Colon (tissue), 2 donors: ENCODE data around the gene RNF13.
"Not testable (repeated sequence)": the region's sequence is repeated elsewhere in the genome, so short reads cannot be mapped to it uniquely, and the experiment has no call there.

Experiments
- FAIRE-seq: peaks from 2 replicates; lab custom pipeline; 2012; peaks lifted over from hg19 to GRCh38; lab: Jason Lieb, UNC
- donor health status: control.
- donor health status: control.

RNF13 gene

GRCh38 chr3:149900322-149900721, 87.3 kb downstream of the RNF13 start:
- FAIRE-seq = no peak

GRCh38 chr3:149901770-149902169, 88.8 kb downstream of the RNF13 start:
- no peak for FAIRE-seq

GRCh38 chr3:149902498-149903139, 89.6 kb downstream of the RNF13 start:
- FAIRE-seq = no peak

DNA sequence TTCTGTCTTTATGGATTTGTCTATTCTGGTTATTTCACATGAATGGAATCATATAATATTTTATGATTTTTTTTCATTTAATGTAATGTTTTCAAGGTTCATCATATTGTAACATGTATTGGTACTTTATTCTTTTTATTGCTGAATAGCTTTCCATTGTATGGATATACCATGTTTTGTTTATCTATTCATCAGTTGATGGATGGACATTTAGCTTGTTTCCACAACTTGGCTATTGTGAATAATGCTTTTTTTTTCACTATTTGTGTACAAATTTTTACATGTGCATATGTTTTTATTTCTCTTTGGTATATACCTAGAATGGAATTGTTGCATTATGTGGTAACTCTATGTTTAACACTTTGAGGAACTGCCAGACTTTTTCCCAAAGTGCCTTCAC, 93.0 kb downstream of the RNF13 start:
- no peak for FAIRE-seq

DNA sequence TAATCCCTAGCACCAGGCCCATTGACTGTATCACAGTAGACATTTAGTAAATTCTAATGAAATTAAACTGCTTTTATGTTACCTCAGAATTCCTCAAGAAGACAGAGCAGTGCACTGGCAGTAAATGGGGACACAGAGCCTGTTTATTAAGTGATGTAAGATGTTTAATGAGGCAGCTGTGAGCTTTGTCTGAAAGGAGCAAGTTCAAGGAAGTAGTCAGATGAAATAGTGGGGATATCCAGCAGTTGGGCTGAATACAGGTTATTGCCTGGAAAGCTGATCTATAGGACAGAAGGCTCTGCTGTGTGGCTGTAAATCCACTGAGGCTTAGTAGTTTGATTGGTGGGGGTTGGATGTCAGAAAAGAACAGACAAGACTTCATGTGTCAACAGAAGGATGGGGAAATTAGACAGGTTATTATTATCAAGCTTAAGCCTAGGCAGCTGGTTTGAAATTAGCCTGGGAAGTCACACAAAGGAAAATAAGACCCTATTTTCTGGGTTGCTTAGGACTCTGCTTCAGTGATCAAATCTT, 95.5 kb downstream of the RNF13 start:
- no peak for FAIRE-seq

- FAIRE-seq = no peak
These were observed 96.9 kb downstream of the RNF13 start for GRCh38 chr3:149909923-149910322.

- no peak for FAIRE-seq
These were observed 104.2 kb downstream of the RNF13 start for GRCh38 chr3:149917124-149917667.

DNA sequence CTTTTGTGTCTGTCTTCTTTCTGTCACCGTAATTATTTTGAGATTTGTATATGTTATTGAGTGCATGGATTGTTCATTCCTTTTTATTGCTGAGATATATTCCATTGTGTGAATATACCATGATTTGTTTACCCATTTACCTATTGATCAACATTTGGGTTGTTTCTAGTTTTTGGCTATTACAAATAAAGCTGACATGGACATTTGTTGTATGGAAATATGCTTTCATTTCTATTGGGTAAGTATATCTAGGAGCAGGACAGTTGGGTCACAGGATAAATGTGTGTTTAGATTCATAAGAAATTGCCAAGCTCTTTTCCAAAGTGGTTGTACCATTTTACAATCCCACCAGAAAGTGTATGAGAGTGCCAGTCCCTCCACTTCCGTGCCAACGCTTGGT, 106.5 kb downstream of the RNF13 start:
- no peak for FAIRE-seq

DNA sequence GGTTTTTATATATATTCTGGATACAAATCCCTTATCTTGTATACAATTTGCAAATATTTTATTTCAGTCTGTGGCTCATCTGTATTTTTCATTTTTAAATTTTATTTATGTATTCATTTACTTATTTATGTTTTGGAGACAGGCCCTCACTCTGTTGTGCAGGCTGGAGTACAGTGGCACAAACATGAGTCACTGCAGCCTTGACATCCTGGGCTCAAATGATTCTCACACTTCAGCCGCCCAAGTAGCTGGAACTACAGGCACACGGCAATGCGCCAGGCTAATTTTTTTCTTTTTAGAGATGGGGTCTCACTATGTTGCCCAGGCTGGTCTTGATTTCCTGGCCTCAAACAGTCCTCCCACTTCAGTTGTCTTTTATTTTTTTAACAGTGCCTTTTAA, 107.1 kb downstream of the RNF13 start:
- no peak for FAIRE-seq

GRCh38 chr3:149933008-149933407, 120.0 kb downstream of the RNF13 start:
- no peak for FAIRE-seq

DNA sequence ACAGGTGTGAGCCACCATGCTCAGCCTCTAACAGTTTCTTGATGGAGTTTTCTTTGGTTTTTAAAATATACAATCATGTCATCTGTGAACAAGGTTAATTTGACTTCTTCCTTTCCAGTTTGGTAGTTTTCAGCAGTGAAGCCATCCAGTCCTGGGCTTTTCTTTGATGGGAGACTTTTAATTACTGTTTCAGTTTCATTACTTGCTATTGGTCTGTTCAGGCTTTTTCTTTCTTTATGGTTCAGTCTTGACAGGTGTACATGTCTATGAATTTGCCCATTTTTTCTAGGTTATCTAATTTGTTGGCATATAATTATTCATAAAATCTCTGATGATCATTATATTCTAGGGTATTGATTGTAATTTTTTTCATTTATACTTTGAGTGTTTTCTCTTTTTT, 120.8 kb downstream of the RNF13 start:
- FAIRE-seq = no peak

DNA sequence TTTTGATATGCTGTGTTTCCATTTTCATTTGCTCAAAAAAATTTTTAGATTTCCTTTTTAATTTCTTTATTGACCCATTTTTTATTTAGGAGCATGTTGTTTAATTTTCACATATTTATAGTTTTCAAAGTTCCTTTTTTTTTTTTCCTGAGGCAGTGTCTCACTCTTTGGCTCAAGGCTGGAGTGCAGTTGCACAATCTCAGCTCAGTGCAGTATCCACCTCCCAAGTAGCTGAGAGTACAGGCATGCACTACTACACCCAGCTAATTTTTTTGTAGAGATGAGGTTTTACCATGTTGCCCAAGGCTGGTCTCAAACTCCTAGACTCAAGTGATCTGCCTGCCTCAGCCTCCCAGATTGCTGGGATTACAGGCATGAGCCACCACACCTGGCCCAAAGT, 121.5 kb downstream of the RNF13 start:
- no peak for FAIRE-seq

DNA sequence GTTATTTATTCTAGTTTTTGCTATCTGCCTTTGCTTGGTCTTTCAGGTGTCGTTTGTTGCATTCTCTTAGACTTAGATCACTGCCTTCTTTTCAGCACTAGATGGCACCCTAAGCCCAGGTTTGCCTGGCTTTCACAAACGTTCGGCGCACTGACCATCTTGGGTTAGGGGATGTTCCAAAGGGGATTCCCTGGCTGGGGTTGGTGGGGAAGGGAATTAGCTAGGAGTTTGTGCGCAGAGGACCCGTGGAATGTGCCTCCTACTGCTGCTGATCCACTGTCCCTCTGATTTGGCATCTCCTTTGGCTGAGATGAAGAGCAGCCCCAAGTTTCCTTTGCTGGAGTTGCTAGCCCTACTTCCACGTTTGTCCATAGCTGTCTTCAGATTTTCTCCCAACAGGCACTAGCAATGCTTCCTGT, 123.8 kb downstream of the RNF13 start:
- no peak for FAIRE-seq

DNA sequence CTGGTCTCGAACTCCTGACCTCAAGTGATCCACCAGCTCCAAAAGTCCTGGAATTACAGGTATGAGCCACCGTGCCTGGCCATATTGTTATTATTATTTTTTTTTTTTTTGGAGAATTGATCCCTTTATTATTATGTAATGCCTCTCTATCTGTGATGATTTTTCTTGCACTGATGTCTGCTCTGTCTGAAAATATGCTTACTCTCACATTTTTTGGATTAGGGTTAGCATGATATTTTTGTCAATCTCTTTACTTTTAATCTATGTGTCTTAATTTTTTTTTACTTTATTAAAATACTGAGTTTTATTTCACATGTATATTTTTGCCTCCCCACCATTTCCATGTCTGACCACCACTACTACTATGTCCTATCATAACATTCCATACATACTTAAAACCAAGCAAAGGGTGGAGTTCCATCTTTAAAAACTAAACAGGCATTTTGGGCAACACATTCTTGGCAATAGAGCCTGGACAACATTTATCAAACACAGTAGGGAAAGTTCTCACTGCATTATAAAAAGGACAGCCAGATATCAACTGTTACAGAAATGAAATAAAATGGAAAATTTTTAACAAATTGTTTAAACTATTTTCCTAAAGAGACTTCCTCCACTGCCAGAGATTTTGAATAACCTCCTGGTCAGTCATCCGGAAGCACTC, 125.5 kb downstream of the RNF13 start:
- FAIRE-seq = not testable (repeated sequence)

DNA sequence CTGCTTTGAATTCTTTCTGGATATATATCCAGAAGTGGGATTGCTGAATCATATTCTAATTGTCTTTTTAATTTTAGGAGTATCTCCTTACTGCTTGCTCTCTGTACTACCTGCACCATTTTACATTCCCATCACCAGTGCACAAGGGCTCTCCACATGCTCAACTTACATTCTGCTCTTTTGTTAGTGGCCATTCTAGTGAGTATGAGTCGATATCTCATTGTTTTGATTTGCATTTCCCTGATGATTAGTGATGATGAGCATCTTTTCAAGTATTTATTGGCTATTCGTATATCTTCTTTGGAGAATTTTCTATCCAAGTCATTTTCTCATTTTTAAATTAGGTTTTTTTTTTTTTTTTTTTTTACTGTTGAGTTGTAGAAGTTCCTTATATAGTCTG, 128.2 kb downstream of the RNF13 start:
- no peak for FAIRE-seq

GRCh38 chr3:149941946-149942345, 128.9 kb downstream of the RNF13 start:
- no peak for FAIRE-seq

GRCh38 chr3:149942409-149942808, 129.4 kb downstream of the RNF13 start:
- FAIRE-seq = no peak

DNA sequence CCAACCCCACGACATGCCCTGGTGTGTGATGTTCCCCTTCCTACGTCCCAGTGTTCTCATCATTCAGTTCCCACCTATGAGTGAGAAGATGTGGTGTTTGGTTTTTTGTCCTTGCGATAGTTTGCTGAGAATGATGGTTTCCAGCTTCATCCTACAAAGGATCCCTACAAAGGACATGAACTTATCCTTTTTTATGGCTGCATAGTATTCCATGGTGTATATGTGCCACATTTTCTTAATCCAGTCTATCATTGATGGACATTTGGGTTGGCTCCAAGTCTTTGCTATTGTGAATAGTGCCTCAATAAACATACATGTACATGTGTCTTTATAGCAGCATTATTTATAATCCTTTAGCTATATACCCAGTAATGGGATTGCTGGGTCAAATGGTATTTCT, 131.0 kb downstream of the RNF13 start:
- FAIRE-seq = not testable (repeated sequence)

GRCh38 chr3:149947231-149947630, 134.2 kb downstream of the RNF13 start:
- no peak for FAIRE-seq

GRCh38 chr3:149949181-149949580, 136.2 kb downstream of the RNF13 start:
- no peak for FAIRE-seq

- no peak for FAIRE-seq
These were observed 141.8 kb downstream of the RNF13 start for GRCh38 chr3:149954812-149955211.

- FAIRE-seq = no peak
These were observed 142.4 kb downstream of the RNF13 start for GRCh38 chr3:149955449-149955848.

- FAIRE-seq = no peak
These were observed 144.5 kb downstream of the RNF13 start for GRCh38 chr3:149957361-149958125.
